ENCODE results near the gene MMP20. TPM values are rescaled to one million over a fixed set of nuclear protein-coding genes. Genes with fewer than 3 reads are reported as not detected.

Gene MMP20
- total RNA-seq, 4 donors from 2014 or later = not detected

DNA sequence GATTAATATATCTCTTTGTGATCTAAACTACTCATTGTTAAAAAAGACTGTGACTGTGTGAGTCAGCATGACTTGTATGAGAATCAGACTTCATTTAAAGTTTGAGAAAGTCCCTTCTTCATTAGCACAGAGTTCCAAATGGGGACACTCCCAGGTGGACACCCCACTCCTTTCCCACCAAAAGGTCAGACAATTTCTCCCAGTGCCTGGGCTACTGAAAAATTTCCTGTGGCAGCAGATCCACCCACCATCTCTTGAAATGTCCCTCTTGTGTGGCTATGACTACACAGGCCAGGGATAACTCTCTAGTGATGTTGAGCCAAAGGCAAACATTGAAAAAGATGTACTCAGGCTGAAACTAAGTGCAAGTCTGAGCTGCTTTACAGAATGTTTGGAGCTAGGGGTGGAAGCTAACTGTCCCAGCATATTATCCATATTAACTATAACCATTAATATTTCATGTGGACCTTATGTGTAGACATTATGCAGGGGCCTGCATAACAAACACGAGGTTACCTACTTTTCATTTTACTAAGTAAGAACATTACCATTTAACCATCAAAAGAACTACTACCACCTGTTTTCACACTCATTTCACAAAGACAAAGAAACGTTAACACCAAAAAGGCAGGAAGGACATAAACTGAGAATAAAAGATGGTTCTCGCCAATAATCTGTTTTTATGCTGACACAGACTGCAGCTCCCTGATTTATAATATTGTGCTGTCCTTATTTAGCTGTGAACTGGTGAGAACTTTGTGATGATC lies 44.8 kb downstream of the MMP20 start:
- H3K9me3 ChIP-seq = no peaks in the 10 kb centered on the region
- no peaks in the 10 kb centered on the region for H3K36me3 ChIP-seq
- TF ChIP-seq POLR2A (IDR thresholded peaks at IDR 0.05; ENCODE audit: low read depth) (no peak), POLR2AphosphoS5 (IDR thresholded peaks at IDR 0.05) (no peak), EP300 (IDR thresholded peaks at IDR 0.05) (no peak)
- TF ChIP-seq, protein P1, sequence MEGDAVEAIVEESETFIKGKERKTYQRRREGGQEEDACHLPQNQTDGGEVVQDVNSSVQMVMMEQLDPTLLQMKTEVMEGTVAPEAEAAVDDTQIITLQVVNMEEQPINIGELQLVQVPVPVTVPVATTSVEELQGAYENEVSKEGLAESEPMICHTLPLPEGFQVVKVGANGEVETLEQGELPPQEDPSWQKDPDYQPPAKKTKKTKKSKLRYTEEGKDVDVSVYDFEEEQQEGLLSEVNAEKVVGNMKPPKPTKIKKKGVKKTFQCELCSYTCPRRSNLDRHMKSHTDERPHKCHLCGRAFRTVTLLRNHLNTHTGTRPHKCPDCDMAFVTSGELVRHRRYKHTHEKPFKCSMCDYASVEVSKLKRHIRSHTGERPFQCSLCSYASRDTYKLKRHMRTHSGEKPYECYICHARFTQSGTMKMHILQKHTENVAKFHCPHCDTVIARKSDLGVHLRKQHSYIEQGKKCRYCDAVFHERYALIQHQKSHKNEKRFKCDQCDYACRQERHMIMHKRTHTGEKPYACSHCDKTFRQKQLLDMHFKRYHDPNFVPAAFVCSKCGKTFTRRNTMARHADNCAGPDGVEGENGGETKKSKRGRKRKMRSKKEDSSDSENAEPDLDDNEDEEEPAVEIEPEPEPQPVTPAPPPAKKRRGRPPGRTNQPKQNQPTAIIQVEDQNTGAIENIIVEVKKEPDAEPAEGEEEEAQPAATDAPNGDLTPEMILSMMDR (IDR thresholded peaks at IDR 0.05) = no peak
- H3K4me3 ChIP-seq = no peak overlapping the region
- no peak for DNase-seq (ENCODE audit: extremely low spot score)
- H3K4me1 ChIP-seq = no peaks in the 10 kb centered on the region
- intact Hi-C loops (cut with DNase I) = no loop called here
- H3K27ac ChIP-seq (replicated peaks in 1 of 4) = no peak overlapping the region
- H3K27me3 ChIP-seq = no peaks in the 10 kb centered on the region
- WGBS = 72% methylated on average over 3 of the region's 3 CpGs

DNA sequence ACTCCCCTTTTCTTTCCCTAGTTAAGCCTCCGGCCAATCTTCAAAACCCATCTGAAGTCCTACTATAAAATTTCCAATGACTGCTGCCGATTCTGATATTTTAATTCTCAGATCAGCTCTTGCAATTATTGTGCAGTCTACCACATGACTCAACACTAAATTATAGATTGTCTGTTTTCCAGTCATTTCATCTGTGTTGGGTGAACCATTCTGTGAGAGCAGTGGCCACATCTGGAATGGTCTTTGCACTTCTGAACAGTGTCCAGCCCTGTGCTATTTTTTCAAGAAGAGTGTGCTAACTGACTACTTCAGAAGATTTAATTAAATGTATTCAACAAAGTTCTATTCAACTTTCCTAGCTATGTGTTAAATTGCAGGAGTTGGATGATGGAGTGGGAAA lies 47.4 kb downstream of the MMP20 start:
- H3K4me1 ChIP-seq = no peaks in the 10 kb centered on the region
- no peak overlapping the region for H3K27ac ChIP-seq (replicated peaks in 1 of 4)
- H3K9me3 ChIP-seq = no peaks in the 10 kb centered on the region
- H3K4me3 ChIP-seq = no peak overlapping the region
- no peaks in the 10 kb centered on the region for H3K36me3 ChIP-seq
- TF ChIP-seq POLR2A (IDR thresholded peaks at IDR 0.05; ENCODE audit: low read depth) = no peak
- TF ChIP-seq, protein P1 (IDR thresholded peaks at IDR 0.05) = no peak
- 78% methylated on average over 2 of the region's 2 CpGs for WGBS
- intact Hi-C loops (cut with DNase I) = no loop called here
- no peaks in the 10 kb centered on the region for H3K27me3 ChIP-seq
- no peak for DNase-seq (ENCODE audit: extremely low spot score)

DNA sequence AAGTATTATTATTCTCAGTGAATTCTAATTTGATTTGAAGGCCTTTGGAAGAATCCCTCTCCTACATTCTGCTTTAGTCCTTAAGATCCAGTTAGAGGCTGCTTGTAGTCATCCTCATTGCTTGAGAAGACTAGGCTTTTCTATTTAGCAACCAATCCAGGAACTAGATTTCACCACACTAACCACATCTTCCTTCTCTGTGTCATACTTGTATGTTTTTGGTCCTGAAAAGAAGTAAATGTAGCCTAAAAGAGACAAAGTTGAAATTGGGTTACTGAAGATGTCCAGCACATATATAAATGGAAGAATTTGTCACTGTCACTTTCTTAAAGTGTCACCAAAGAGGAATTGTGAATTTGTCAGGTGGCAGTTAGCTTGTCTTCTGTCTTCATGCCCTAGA lies 48.0 kb downstream of the MMP20 start:
- intact Hi-C loops (cut with DNase I) = no loop called here

DNA sequence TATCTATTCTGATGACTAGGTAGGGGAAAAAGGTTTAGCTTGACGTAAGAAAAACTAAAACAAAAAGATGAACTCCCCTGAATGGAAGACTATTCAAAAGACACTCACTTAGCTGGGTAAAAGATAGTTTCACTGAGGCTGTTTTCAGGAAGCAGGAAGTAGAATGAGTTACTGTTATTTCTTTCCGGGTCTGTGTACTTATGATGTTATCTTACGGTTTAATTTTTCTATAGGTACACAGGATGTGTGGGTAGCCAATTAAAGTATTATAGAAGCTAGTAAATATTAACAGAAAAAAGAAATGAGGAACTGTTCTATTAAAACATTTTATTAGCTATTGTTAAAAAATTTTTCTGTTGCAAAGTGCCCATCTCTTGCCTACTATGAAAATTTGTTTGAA lies 48.8 kb downstream of the MMP20 start:
- Histone ChIP-seq H3K27ac (replicated peaks in 1 of 4) (no peak overlapping the region), H3K4me1 (no peaks in the 10 kb centered on the region), H3K4me3 (no peak overlapping the region), H3K27me3 (no peaks in the 10 kb centered on the region), H3K9me3 (no peaks in the 10 kb centered on the region), H3K36me3 (no peaks in the 10 kb centered on the region)
- DNase-seq (ENCODE audit: extremely low spot score) = no peak
- intact Hi-C loops (cut with DNase I) = no loop called here
- TF ChIP-seq POLR2A (IDR thresholded peaks at IDR 0.05; ENCODE audit: low read depth) (no peak), EP300 (IDR thresholded peaks at IDR 0.05) (no peak), POLR2AphosphoS5 (IDR thresholded peaks at IDR 0.05) (no peak)
- TF ChIP-seq, protein P1 (IDR thresholded peaks at IDR 0.05) = no peak
- 77% methylated on average over 3 of the region's 3 CpGs for WGBS

More for the DNA sequence above, 48.0 kb downstream of the MMP20 start:
- no peak for TF ChIP-seq POLR2A (IDR thresholded peaks at IDR 0.05; ENCODE audit: low read depth)
- TF ChIP-seq, protein P1 (IDR thresholded peaks at IDR 0.05) = no peak
- no peak for TF ChIP-seq POLR2AphosphoS5 (IDR thresholded peaks at IDR 0.05)
- no peak for TF ChIP-seq EP300 (IDR thresholded peaks at IDR 0.05)
- no peak overlapping the region for H3K4me3 ChIP-seq
- H3K9me3 ChIP-seq = no peaks in the 10 kb centered on the region
- no peaks in the 10 kb centered on the region for H3K27me3 ChIP-seq
- no peaks in the 10 kb centered on the region for H3K4me1 ChIP-seq
- H3K27ac ChIP-seq (replicated peaks in 1 of 4) = no peak overlapping the region
- DNase-seq (ENCODE audit: extremely low spot score) = no peak
- no peaks in the 10 kb centered on the region for H3K36me3 ChIP-seq

DNA sequence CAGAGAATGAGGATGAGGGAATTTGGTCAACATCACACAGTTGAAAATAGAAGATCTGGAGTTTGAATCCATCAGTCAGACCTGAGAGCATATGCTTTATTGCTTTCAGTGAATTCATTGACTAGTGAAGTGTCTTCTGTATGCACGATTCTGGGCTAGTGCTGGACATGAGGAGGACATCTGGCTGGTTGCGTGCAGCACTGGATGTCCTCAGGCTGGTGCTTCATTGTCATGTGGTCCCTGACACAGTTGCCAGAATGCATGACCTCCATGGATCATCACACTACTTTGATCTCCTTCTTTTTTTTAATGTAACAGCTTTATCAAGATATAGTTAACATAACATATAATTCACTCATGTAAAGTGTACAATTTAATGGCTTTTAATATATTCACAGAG lies 50.1 kb downstream of the MMP20 start:
- Histone ChIP-seq H3K27me3 (no peaks in the 10 kb centered on the region), H3K9me3 (no peaks in the 10 kb centered on the region), H3K27ac (replicated peaks in 1 of 4) (no peak overlapping the region), H3K36me3 (no peaks in the 10 kb centered on the region), H3K4me1 (no peaks in the 10 kb centered on the region), H3K4me3 (no peak overlapping the region)
- intact Hi-C loops (cut with DNase I) = no loop called here
- TF ChIP-seq, protein P1 (IDR thresholded peaks at IDR 0.05) = no peak
- TF ChIP-seq EP300 (IDR thresholded peaks at IDR 0.05) (no peak), POLR2A (IDR thresholded peaks at IDR 0.05; ENCODE audit: low read depth) (no peak), POLR2AphosphoS5 (IDR thresholded peaks at IDR 0.05) (no peak)
- 92% methylated on average over 2 of the region's 2 CpGs for WGBS
- DNase-seq (ENCODE audit: extremely low spot score) = no peak

Measured in esophagus muscularis mucosa (tissue), 4 donors.